Measurements from ENCODE around the gene HS1BP3.

- no peak for TF ChIP-seq EZH2 (IDR thresholded peaks at IDR 0.05; ENCODE audit: insufficient read depth, poor library complexity, severe bottlenecking)
- no peak for TF ChIP-seq EZH2phosphoT487 (IDR thresholded peaks at IDR 0.05; ENCODE audit: insufficient read depth, low read depth)
Observed at GRCh38 chr2:20603791-20604190, 47.1 kb downstream of the HS1BP3 start.

All from GM23248 (cell line).